GM12892 (cell line): ENCODE measurements around the gene AMPD1.

Source experiments
- POLR2A ChIP-seq: IDR thresholded peaks from 2 replicates; pipeline ENCODE4 v1.6.1; 2011; ENCODE audit warnings: low read depth, low read length, control low read depth
- POLR2AphosphoS5 ChIP-seq: IDR thresholded peaks from 2 replicates; pipeline ENCODE4 v1.6.1; 2011; ENCODE audit warnings: low read depth, low read length, control low read depth
- TAF1 ChIP-seq: IDR thresholded peaks from 2 replicates; pipeline ENCODE4 v1.6.1; 2011; ENCODE audit warnings: low read depth, mild to moderate bottlenecking, control low read depth, low read length, borderline replicate concordance

- TF ChIP-seq TAF1 (no peak), POLR2AphosphoS5 (no peak), POLR2A (no peak)
Measured at GRCh38 chr1:114740331-114740730, 45.0 kb upstream of the AMPD1 start.
